ENCODE data around the gene MAG. TPM values are rescaled to one million over a fixed set of nuclear protein-coding genes. Genes with fewer than 3 reads are reported as not detected.
A peak's percentile ranks its signal among the peaks of the same experiment; 100 is the strongest.
"Not testable (repeated sequence)": the region's sequence is repeated elsewhere in the genome, so short reads cannot be mapped to it uniquely, and the experiment has no call there.

The MAG gene
- total RNA-seq, 1 donor from 2014 or later = not detected

DNA sequence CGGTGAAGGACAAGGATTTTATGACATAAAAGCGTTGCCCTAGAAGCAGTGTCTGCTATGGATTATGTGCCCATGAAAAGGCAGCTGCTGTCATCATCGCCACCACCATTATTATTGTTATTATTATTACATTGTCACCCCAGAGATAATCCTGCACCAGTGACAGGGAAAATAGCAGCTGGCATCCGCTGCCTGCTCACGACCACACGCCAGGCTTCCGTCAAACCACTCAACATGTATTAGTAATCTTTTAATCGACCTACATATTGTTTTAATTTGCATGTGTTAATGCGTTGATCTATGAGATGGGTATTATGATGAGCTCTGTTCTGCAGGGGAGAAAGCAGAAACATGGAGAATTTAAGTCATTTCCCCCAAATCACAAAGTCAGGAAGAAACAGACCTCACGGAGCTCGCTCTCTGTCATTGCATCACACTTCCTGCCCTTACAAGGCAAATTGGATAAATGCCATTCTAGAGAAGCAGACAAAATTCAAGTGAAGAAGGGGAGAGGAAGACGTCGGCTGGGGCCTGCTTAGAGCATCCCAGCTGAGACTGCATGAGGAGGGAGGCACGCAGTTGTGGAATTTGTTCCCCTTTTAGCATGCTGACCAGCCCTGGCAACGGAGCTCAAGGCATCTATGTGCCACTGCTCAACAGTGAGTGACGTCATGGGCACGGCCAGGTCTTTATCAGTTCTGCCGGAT lies 66.1 kb downstream of the MAG start, which contains the start of gene FFAR3:
TSS of gene FFAR3 (plus strand) at position 594 of the 707 bp plus-strand sequence. CDS start 431 bp downstream, outside the sequence.
- Histone ChIP-seq H3K9me3 (replicated peaks) (no peaks in the 10 kb centered on the region), H3K36me3 (no peaks in the 10 kb centered on the region), H3K4me1 (peaks cover 8% of the 10 kb centered on the region), H3K27ac (replicated peaks) (no peak within 1 kb of the TSS), H3K27me3 (ENCODE audit: low read depth) (peaks cover 52% of the 10 kb centered on the region), H3K4me3 (no peak within 1 kb of the TSS)
- intact Hi-C loops (cut with micrococcal nuclease) = loop anchor here (10.0 kb wide), 2 partner anchors 107 to 137 kb away; partner anchors contain the start of gene KRTDAP
- DNase-seq = peak; percentile 38
- TF ChIP-seq, protein P1, sequence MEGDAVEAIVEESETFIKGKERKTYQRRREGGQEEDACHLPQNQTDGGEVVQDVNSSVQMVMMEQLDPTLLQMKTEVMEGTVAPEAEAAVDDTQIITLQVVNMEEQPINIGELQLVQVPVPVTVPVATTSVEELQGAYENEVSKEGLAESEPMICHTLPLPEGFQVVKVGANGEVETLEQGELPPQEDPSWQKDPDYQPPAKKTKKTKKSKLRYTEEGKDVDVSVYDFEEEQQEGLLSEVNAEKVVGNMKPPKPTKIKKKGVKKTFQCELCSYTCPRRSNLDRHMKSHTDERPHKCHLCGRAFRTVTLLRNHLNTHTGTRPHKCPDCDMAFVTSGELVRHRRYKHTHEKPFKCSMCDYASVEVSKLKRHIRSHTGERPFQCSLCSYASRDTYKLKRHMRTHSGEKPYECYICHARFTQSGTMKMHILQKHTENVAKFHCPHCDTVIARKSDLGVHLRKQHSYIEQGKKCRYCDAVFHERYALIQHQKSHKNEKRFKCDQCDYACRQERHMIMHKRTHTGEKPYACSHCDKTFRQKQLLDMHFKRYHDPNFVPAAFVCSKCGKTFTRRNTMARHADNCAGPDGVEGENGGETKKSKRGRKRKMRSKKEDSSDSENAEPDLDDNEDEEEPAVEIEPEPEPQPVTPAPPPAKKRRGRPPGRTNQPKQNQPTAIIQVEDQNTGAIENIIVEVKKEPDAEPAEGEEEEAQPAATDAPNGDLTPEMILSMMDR (IDR thresholded peaks at IDR 0.05; ENCODE audit: borderline replicate concordance) = no peak

DNA sequence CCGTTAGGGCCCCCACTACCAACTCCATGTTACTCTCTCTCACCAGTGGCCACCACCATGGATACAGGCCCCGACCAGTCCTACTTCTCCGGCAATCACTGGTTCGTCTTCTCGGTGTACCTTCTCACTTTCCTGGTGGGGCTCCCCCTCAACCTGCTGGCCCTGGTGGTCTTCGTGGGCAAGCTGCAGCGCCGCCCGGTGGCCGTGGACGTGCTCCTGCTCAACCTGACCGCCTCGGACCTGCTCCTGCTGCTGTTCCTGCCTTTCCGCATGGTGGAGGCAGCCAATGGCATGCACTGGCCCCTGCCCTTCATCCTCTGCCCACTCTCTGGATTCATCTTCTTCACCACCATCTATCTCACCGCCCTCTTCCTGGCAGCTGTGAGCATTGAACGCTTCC lies 66.9 kb downstream of the MAG start:
- H3K36me3 ChIP-seq; H3K27ac ChIP-seq (replicated peaks); H3K4me3 ChIP-seq; H3K9me3 ChIP-seq (replicated peaks); H3K4me1 ChIP-seq; DNase-seq: not testable (repeated sequence)
- intact Hi-C loops (cut with micrococcal nuclease) = loop anchor here (10.0 kb wide), 2 partner anchors 106 to 136 kb away; partner anchors contain the start of gene KRTDAP
- peaks cover 48% of the 10 kb centered on the region for H3K27me3 ChIP-seq (ENCODE audit: low read depth)

DNA sequence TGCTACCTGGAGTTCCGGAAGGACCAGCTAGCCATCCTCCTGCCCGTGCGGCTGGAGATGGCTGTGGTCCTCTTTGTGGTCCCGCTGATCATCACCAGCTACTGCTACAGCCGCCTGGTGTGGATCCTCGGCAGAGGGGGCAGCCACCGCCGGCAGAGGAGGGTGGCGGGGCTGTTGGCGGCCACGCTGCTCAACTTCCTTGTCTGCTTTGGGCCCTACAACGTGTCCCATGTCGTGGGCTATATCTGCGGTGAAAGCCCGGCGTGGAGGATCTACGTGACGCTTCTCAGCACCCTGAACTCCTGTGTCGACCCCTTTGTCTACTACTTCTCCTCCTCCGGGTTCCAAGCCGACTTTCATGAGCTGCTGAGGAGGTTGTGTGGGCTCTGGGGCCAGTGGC lies 67.4 kb downstream of the MAG start:
- H3K27me3 ChIP-seq (ENCODE audit: low read depth) = peaks cover 48% of the 10 kb centered on the region
- not testable (repeated sequence) for H3K4me1 ChIP-seq; DNase-seq; H3K36me3 ChIP-seq; H3K4me3 ChIP-seq; H3K27ac ChIP-seq (replicated peaks); H3K9me3 ChIP-seq (replicated peaks)
- intact Hi-C loops (cut with micrococcal nuclease) = loop anchor here (10.0 kb wide), 2 partner anchors 105 to 135 kb away; partner anchors contain the start of gene KRTDAP

DNA sequence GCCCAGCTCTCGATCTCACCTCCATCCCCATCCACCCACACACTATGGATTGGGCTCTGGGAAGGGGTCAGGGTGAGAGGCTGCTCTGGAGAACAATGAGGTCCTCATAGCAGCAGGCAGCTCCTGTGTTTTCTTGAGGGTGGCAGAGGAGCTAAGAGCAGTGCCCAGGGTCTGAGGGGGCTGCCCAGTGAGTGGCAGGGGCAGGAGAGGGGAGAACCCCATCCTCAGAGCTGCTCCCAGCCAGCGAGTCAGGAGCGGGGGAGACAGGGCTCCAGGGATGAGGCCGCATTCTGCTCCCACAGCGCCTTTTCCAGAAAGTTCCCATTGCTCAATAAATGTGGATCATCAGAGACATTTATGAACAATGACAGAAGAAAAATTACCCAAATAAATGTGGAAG lies 68.1 kb downstream of the MAG start:
- H3K36me3 ChIP-seq; intact Hi-C loops (cut with micrococcal nuclease): not testable (repeated sequence)

DNA sequence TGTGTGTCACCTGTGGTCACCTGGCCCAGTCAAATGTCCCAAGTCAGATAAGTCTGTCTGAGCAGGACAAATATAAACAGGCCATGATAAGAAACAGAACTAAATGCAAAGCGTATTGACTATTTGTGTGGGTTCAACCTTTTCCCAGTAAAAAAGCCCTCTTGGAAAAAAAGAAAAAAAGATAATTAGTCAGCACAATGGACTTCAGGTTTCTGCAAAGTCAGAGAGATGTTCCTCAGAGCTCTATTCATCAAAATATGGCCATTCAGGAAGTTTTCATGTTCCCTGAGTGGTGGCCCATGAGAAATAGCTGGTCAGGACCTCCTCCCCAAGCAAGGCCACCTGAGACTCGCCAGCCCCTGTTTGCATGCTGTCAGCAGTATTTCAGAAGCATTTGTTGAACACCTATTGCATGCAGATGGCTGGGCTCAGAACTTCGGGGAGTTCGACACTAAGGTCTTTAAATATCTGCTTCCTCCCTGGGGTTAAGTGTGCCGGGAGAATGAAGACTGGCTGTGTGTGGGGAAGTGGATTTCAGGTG lies 69.0 kb downstream of the MAG start:
- intact Hi-C loops (cut with micrococcal nuclease) = no loop called here
- no peak overlapping the region for H3K4me3 ChIP-seq
- H3K36me3 ChIP-seq = no peaks in the 10 kb centered on the region
- peaks cover 47% of the 10 kb centered on the region for H3K27me3 ChIP-seq (ENCODE audit: low read depth)
- DNase-seq = no peak
- no peaks in the 10 kb centered on the region for H3K9me3 ChIP-seq (replicated peaks)
- H3K27ac ChIP-seq (replicated peaks) = no peak overlapping the region
- TF ChIP-seq, protein P1 (IDR thresholded peaks at IDR 0.05; ENCODE audit: borderline replicate concordance) = no peak
- H3K4me1 ChIP-seq = peaks cover 8% of the 10 kb centered on the region

More for the DNA sequence above, 68.1 kb downstream of the MAG start:
- not testable (repeated sequence) for H3K9me3 ChIP-seq (replicated peaks); H3K27ac ChIP-seq (replicated peaks); H3K4me1 ChIP-seq; H3K4me3 ChIP-seq; DNase-seq
- peaks cover 46% of the 10 kb centered on the region for H3K27me3 ChIP-seq (ENCODE audit: low read depth)

DNA sequence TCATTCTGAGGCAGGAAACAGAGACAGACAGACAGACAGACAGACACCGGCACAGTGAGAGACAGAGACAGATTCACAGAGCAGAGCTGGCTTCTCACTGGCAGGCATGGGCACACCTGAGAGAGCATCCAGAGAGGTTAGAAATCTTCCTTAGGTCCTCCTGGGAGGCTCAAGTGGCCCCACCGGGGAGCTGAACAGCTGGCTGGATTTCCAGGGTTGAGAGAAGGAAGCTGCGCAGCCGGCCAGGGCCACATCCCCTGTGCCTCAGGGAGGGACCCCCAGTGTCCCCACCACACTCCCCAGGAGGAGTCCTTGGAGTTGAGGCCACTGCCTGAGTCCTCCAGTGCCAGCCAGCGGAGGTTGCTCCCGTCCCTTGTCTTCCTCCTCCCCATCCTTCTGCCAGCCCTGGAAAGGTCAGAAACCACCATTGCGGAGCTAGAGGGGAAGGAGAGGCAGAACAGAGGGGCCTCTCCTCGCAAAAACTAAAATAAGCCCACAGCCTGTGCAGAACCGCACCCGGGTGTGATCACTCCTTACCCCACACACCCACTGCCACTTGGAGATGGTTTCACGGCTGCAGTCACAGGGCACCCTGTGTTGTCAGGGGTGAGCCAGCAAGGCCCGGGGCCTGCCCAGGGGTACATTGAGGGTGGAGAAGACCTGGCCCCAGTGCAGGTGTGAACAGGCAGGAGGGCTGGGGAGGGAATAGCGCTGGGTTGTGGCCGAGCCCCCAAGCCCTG lies 70.5 kb downstream of the MAG start:
- no peak for DNase-seq
- TF ChIP-seq, protein P1 (IDR thresholded peaks at IDR 0.05; ENCODE audit: borderline replicate concordance) = no peak
- intact Hi-C loops (cut with micrococcal nuclease) = no loop called here

More for the DNA sequence above, 70.5 kb downstream of the MAG start:
- peaks cover 52% of the 10 kb centered on the region for H3K27me3 ChIP-seq (ENCODE audit: low read depth)
- H3K4me3 ChIP-seq = no peak overlapping the region
- H3K27ac ChIP-seq (replicated peaks) = no peak overlapping the region
- no peaks in the 10 kb centered on the region for H3K36me3 ChIP-seq
- H3K4me1 ChIP-seq = peaks cover 8% of the 10 kb centered on the region
- no peaks in the 10 kb centered on the region for H3K9me3 ChIP-seq (replicated peaks)

Data from left ventricle myocardium inferior (tissue), 1 donor.